ENCODE results near the gene C1S. TPM values are rescaled to one million over a fixed set of nuclear protein-coding genes. Genes with fewer than 3 reads are reported as not detected.

Gene C1S
- total and polyA plus RNA-seq, 2 of the 4 experiments (the other 2 are of a cell fraction), result 49.6 to 85.4 TPM

DNA sequence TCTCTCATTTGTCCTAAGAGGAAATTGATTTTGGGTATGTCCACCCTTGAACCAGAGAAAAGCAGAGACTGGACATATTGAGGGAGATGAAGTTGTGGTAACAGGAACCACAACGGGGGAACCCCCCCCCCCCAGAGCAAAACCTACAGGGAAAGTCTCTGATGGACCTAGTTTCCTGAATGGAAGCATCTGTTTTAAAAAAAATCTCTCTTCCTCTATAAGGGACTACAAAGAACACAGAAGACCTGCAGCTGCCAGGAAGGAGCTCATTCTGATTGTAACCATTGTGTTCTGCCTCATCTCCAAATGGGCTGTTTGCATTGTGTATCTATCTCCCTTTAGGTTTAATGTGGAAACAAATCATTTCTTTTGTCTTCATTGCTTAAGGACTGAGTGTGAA is 13.4 kb downstream of the C1S start:
- H3K4me2 ChIP-seq (ENCODE audit: low read depth, low read length), result no peak overlapping the region
- peaks cover 14% of the 10 kb centered on the region for H3K4me1 ChIP-seq (ENCODE audit: control insufficient read depth, insufficient read depth, low read length)
- H3K27me3 ChIP-seq (ENCODE audit: control insufficient read depth, insufficient read depth, low read length), result no peaks in the 10 kb centered on the region
- peaks cover 16% of the 10 kb centered on the region for H3K36me3 ChIP-seq (ENCODE audit: control insufficient read depth, insufficient read depth, low read length)
- WGBS, 2 experiments (ENCODE audit: extremely low coverage in 2 of 2, insufficient read length in 1 of 2), result no CpG with 5 or more reads among the region's 1 CpG
- peaks cover 11% of the 10 kb centered on the region for H3K9me1 ChIP-seq (ENCODE audit: insufficient read depth, low read length)
- H3K4me3 ChIP-seq (ENCODE audit: insufficient read depth, low read depth, low read length), result no peak overlapping the region
- no TSS peak for BruUV-seq (replicated peaks)
- H3K18ac ChIP-seq (ENCODE audit: low read depth, low read length), result no peak overlapping the region
- ChIA-PET CTCF (interaction anchor here (0.6 kb wide), 1 partner anchor 112 kb away, joined by 3 read pairs; no protein-coding TSS in a partner anchor), POLR2A (ENCODE audit: unreplicated experiment) (no interaction called here)
- no peak overlapping the region for H3K23ac ChIP-seq (ENCODE audit: low read depth, low read length)
- H3K9me3 ChIP-seq (ENCODE audit: control insufficient read depth, insufficient read depth, low read length), result no peaks in the 10 kb centered on the region
- dilution Hi-C loops (cut with HindIII; ENCODE audit: low sequenced_read_pairs, unreplicated experiment) (no loop called here), in situ Hi-C loops (cut with MboI; ENCODE audit: low sequenced_read_pairs) (loop anchor here (25.0 kb wide), 1 partner anchor 563 kb away; no protein-coding TSS in a partner anchor), intact Hi-C loops (cut with micrococcal nuclease) (no loop called here)
- H3K4ac ChIP-seq (ENCODE audit: low read depth, low read length), result no peak overlapping the region
- H3K27ac ChIP-seq (ENCODE audit: insufficient read depth, low read length), result no peak overlapping the region
- no peak overlapping the region for H3K56ac ChIP-seq (ENCODE audit: extremely low read depth, insufficient read depth, low read length)
- H2AK9ac ChIP-seq (replicated peaks; ENCODE audit: low read depth, low read length, poor library complexity), result no peak overlapping the region
- DNase-seq, result no peak
- no peak for TF ChIP-seq FOS (IDR thresholded peaks at IDR 0.05; ENCODE audit: low read depth, low read length)
- no peak for TF ChIP-seq RFX5 (IDR thresholded peaks at IDR 0.05; ENCODE audit: low read depth, low read length)
- TF ChIP-seq MAFK (IDR thresholded peaks at IDR 0.05; ENCODE audit: low read depth, low read length), result no peak
- TF ChIP-seq, protein P1, sequence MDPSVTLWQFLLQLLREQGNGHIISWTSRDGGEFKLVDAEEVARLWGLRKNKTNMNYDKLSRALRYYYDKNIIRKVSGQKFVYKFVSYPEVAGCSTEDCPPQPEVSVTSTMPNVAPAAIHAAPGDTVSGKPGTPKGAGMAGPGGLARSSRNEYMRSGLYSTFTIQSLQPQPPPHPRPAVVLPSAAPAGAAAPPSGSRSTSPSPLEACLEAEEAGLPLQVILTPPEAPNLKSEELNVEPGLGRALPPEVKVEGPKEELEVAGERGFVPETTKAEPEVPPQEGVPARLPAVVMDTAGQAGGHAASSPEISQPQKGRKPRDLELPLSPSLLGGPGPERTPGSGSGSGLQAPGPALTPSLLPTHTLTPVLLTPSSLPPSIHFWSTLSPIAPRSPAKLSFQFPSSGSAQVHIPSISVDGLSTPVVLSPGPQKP (IDR thresholded peaks at IDR 0.05; ENCODE audit: borderline replicate concordance, low read depth, low read length), result no peak
- TF ChIP-seq BHLHE40 (IDR thresholded peaks at IDR 0.05; ENCODE audit: low read depth, low read length), result no peak
- no peak for TF ChIP-seq POLR2A (IDR thresholded peaks at IDR 0.05; ENCODE audit: low read depth, low read length)
- H2BK15ac ChIP-seq (ENCODE audit: low read depth, low read length), result no peak overlapping the region
- H4K20me1 ChIP-seq (ENCODE audit: insufficient read depth, low read length), result no peaks in the 10 kb centered on the region
- no peak overlapping the region for H2AK5ac ChIP-seq (ENCODE audit: low read depth, low read length)
- no peak overlapping the region for H2BK5ac ChIP-seq (ENCODE audit: low read depth, low read length, poor library complexity, severe bottlenecking)
- H4K5ac ChIP-seq (ENCODE audit: low read depth, low read length), result no peak overlapping the region
- H2BK20ac ChIP-seq (ENCODE audit: low read depth, low read length), result no peak overlapping the region
- no peak overlapping the region for H2BK120ac ChIP-seq (ENCODE audit: low read depth, low read length)
- ATAC-seq (ENCODE audit: low read depth), result no peak
- no peak overlapping the region for H4K91ac ChIP-seq (ENCODE audit: insufficient read depth, low read depth, low read length)
- H2AFZ ChIP-seq (replicated peaks; ENCODE audit: low read length, poor library complexity), result no peak overlapping the region
- no peak overlapping the region for H4K8ac ChIP-seq (ENCODE audit: low read depth in 2 of 2, low read length in 2 of 2)
- no peak overlapping the region for H3K14ac ChIP-seq (replicated peaks; ENCODE audit: low read depth, low read length)
- no peak overlapping the region for H3K9ac ChIP-seq (ENCODE audit: low read depth, low read length)
- H3K79me1 ChIP-seq (ENCODE audit: low read depth in 1 of 2, low read length in 2 of 2), result no peaks in the 10 kb centered on the region

Measured in IMR-90 (cell line).